GM18870 (cell line): ENCODE measurements around the gene ASRGL1.

ENCODE experiments used
- ATAC-seq: cut with Tn5 transposase; IDR thresholded peaks from one replicate; pipeline ENCODE4 v1.9.1; 2021; ENCODE audit warnings: moderate library complexity; ENCODE audit not compliant: unreplicated experiment

Gene ASRGL1

GRCh38 chr11:62439785-62440602 lies 102.7 kb downstream of the ASRGL1 start:
- no peak for ATAC-seq
